ENCODE data around the gene ALG5. TPM values are rescaled to one million over a fixed set of nuclear protein-coding genes. Genes with fewer than 3 reads are reported as not detected.
A peak's percentile ranks its signal among the peaks of the same experiment; 100 is the strongest.

Gene ALG5
- total RNA-seq, 2 donors from 2014 or later, result 16.2 to 23.8 TPM

DNA sequence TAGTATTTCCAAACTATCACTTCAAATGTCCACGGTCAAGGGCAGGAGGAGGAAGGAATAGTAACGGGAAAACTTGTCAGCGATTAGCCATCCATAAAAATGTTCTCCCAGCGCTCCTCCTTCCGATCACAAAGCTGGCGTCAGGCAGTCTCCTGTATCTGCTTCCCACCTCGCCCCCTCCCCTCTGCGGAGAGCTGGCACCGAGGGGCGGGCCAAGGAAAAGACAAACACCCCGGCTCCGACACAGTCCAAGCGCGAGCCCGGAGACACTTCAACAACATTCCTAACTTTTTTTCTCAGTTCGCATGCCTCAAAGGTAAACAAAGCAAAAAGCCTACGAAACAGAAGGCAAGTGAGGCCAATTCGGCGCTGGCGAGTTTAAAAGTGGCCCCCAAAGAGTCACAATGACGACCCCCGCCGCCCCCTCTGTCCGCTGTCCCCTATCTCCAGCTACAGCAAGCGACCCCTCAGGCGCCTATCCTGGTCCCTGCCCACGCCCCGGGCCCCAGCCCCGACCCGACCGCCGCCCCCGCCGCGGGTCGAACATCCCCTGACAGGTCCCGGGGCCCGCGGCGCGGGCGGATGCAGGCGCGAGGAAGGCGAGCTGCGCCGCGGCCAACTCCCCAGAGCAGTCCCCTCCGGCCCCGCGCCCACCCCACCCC, 79.8 kb downstream of the ALG5 start:
- peak; percentile 71 to 79 for ATAC-seq
- intact Hi-C loops (cut with DNase I), result no loop called here
- DNase-seq, result peak; percentile 74

DNA sequence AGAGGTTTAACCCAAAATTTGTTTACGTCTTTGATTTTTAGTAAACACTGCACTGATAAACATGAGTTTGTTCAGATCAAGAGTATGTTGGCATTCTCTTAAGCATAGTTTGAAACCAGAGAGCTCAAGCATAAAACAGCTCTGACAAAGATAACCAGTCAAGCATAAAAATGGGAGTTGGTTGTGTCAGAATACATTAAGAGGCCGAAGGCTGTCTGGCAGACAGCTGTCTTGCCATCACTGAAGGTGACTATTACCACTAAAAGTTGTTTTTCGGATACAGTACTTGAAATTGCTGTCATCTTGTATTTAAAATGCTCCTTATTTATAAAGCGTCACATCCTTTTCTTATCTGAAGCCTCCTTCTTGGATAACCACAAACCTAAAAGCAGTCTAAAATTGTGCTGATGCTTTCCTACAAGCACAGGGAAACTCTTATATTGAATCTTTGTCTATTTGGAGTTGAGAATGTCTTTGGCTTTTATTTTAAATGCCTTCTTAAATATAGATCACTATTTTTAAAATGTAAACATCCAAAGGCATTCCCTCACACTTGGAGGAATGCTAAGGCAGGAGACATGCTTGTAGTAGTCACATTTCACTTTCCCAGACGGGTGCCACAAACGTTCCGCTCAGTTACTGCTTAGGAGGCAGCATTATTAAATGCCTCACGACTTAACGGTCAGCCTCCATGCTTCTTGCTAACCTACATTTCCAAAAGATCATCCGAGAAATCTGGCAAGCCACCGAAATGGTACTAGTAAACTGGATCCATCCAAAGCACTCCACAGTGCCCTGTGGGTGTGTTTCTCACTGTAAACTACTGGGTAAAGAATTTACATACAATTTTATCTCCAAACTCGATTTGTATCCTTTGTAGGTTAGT, 80.7 kb downstream of the ALG5 start:
- ATAC-seq (peak in 1 of 2 donors; percentile 5), DNase-seq (no peak)
- intact Hi-C loops (cut with DNase I), result no loop called here

DNA sequence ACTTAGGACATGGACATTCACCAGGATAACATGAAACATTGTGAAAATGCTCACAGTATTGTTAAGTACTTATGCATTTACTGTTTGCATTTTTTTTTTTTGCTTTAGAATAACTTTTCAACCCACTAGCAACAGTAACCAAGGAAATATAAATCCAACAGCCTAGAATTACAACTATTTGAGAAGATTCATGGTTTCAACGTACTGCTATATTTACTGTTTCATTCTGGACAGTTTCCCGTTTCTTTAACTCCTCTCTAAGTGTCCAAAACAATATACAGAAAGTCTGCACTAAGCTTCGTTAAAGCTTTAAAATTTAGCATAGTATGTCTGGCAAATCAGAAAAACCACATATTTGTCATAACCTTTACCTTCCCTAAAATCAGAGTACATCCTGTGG, 81.8 kb downstream of the ALG5 start:
- no peak for DNase-seq
- ATAC-seq, result no peak
- intact Hi-C loops (cut with DNase I), result no loop called here

- intact Hi-C loops (cut with DNase I), result no loop called here
- no peak for DNase-seq
- no peak for ATAC-seq
These were observed 83.1 kb downstream of the ALG5 start for GRCh38 chr13:36915896-36916640.

DNA sequence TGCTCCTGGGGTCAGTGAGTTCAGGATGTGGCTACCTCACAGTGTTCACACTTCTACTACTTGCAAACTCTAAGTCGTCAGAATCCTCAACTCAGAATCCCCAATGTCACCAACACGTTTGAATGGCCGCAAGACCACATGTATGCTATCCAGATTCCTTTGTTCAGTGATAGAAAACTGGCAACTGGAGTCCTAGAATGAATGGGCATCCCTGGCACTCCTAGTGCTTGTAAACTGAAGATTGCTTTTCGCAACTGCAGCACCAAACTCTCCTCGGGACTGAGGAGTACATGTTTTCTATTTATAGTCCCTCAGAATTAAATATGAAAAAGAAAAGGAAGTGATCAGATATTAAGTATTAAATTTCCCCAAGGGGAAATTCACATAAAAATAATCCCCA, 84.0 kb downstream of the ALG5 start:
- ATAC-seq, result no peak
- intact Hi-C loops (cut with DNase I), result no loop called here
- no peak for DNase-seq

GRCh38 chr13:36914648-36915047, 84.5 kb downstream of the ALG5 start:
- DNase-seq, result no peak
- intact Hi-C loops (cut with DNase I), result no loop called here
- ATAC-seq, result no peak

GRCh38 chr13:36913463-36913862, 85.7 kb downstream of the ALG5 start:
- DNase-seq, result no peak
- intact Hi-C loops (cut with DNase I), result no loop called here
- ATAC-seq, result no peak

DNA sequence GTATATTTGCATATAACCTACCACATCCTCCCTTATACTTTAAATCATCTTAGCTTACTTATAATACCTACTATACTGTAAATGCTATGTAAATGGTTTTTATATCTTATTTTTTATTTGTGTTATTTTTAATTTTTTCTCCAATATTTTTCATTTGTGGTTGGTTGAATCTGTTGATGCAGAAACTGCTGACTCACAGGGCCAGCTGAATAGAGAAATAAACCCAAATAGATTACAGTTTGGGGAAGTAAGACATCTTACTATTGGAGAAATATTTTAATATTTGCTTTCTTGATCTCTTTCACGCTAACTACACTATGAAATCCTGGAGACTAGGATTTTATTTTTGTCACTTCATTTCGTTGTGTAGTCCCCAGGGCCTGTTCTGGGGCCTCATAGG, 86.2 kb downstream of the ALG5 start:
- intact Hi-C loops (cut with DNase I), result no loop called here
- ATAC-seq, result no peak

GRCh38 chr13:36912369-36912768, 86.8 kb downstream of the ALG5 start:
- ATAC-seq (no peak), DNase-seq (no peak)
- intact Hi-C loops (cut with DNase I), result no loop called here

More for the DNA sequence above, 86.2 kb downstream of the ALG5 start:
- DNase-seq, result no peak

- DNase-seq (no peak), ATAC-seq (no peak)
- intact Hi-C loops (cut with DNase I), result no loop called here
These were observed 88.6 kb downstream of the ALG5 start for GRCh38 chr13:36910545-36910944.

DNA sequence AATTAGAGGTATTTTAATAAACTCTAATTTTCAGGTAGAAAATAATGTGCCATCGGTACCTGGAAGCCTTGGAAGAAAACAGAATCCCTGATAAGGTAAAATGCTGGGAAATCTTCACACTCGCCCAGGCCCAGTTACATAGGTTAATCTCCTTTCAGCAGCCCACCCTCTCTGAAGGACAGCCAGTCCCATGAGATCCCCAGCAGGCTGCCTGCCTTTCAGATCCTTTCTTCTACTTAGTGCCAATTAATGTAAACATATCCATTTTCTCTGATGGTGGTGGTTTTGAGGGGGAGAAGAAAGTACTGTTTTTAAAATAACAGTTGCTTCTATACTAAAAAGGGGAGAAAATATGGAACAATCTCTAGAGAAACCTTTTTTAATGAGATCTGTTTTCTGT, 91.3 kb downstream of the ALG5 start:
- intact Hi-C loops (cut with DNase I), result no loop called here
- ATAC-seq (no peak), DNase-seq (no peak)

DNA sequence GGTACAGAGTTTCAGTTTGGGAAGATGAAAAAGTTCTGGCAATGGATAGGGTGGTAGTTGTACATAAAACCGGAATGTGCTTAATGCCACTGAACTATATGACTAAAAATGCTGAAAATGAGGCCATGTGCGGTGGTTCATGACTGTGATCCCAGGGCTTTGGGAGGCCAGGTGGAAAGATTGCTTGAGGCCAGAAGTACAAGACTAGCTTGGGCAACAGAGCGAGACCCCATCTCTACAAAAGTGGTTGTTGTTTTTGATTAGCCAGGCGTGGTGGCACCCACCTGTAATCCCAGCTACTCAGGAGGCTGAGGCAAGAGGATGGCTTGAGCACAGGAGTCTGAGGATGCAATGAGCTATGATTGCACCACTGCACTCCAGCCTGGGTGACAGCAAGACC, 91.9 kb downstream of the ALG5 start:
- intact Hi-C loops (cut with DNase I), result no loop called here
- DNase-seq (no peak), ATAC-seq (no peak)

- intact Hi-C loops (cut with DNase I), result no loop called here
- DNase-seq (no peak), ATAC-seq (no peak)
These were observed 93.2 kb downstream of the ALG5 start for GRCh38 chr13:36905944-36906343.

- intact Hi-C loops (cut with DNase I), result no loop called here
- DNase-seq, result no peak
- ATAC-seq, result no peak
These were observed 95.1 kb downstream of the ALG5 start for GRCh38 chr13:36903925-36904595.

Other genes starting within 250 kb of the ALG5 start
- gene RFXAP, start 180.1 kb downstream of the ALG5 start, total RNA-seq, result 1 to 10 TPM; 2.7 to 3.5 TPM
- 1 to 10 TPM; 3.8 to 7.8 TPM for gene SMAD9, start 79.1 kb downstream of the ALG5 start, total RNA-seq
- 10 to 100 TPM; 24.2 to 24.8 TPM for gene EXOSC8, start 1.4 kb upstream of the ALG5 start, total RNA-seq
- gene SUPT20H, start 60.3 kb upstream of the ALG5 start, total RNA-seq, result 10 to 100 TPM; 26.9 to 28.1 TPM
- gene CSNK1A1L, start 106.3 kb upstream of the ALG5 start, total RNA-seq, result not detected

Measured in left cardiac atrium (tissue), 4 donors.